Psoas muscle (tissue), 8 donors: ENCODE data around the gene RALBP1. TPM values are rescaled to one million over a fixed set of nuclear protein-coding genes. Genes with fewer than 3 reads are reported as not detected.

Experiments used
- ATAC-seq, 4 donors: fragments of 200-7000 bp; cut with Tn5 transposase; one replicate each; pipeline ENCODE4 v1.9.1; 2020; ENCODE audit warnings: moderate library complexity in 3 of 4, mild to moderate bottlenecking in 2 of 4
- DNase-seq, 2 donors: peaks; one replicate each; pipeline ENCODE4 v3.0.0-alpha.2; 2020
- H3K27ac ChIP-seq: fragments of 200-600 bp; one replicate; pipeline ENCODE4 v1.8.0; 2022
- H3K27me3 ChIP-seq, 3 donors: fragments of 200-600 bp in 1 of 3; one replicate each; pipeline versions ENCODE4 v1.6.1 to v1.8.0; 2013 to 2022; ENCODE audit warnings: low read length in 2 of 3, mild to moderate bottlenecking in 2 of 3, moderate library complexity in 1 of 3; ENCODE audit not compliant: insufficient read depth in 3 of 3
- H3K36me3 ChIP-seq, 2 donors: fragments of 200-600 bp in 1 of 2; one replicate each; pipeline versions ENCODE4 v1.6.1 to v1.8.0; 2013 to 2022; ENCODE audit warnings: low read depth in 1 of 2, mild to moderate bottlenecking in 1 of 2, moderate library complexity in 1 of 2; ENCODE audit not compliant: insufficient read depth in 1 of 2
- H3K4me1 ChIP-seq: fragments of 200-600 bp; one replicate; pipeline ENCODE4 v1.8.0; 2022
- H3K4me3 ChIP-seq: fragments of 200-600 bp; one replicate; pipeline ENCODE4 v1.8.0; 2022; ENCODE audit warnings: mild to moderate bottlenecking
- H3K9me3 ChIP-seq: fragments of 200-600 bp; one replicate; pipeline ENCODE4 v1.8.0; 2022
- CTCF ChIP-seq: fragments of 200-600 bp; IDR thresholded peaks from one replicate; pipeline ENCODE4 v1.8.0; 2022; ENCODE audit warnings: antibody characterized with exemption
- WGBS, 3 donors: extraction: QIAGEN DNeasy Blood & Tissue Kit; methylation state at CpG; one replicate each; pipeline versions ENCODE4 v1.1.6 to v1.1.7; 2013; 5-methylcytosine and 5-hydroxymethylcytosine counted together
- intact Hi-C, 2 donors: fragments of 100-400 bp; cut with DNase I; formaldehyde crosslinking; loops; one replicate each; pipeline versions ENCODE4 v1.11.0 to v1.14.2; 2022
- polyA plus RNA-seq, 3 donors: library from polyadenylated mRNA; stranded (reverse); fragments of 200-250 nt; gene quantifications; one replicate each; pipeline ENCODE4 v1.2.3, GENCODE V29; 2013
- total RNA-seq, 4 donors: library from RNA; stranded (reverse); fragmentation: NEBNext Ultra II Directional in 2 of 4; extraction: Animal tissue kit (Norgen Biotek cat#: 25700) in 2 of 4; gene quantifications; one replicate each; pipeline versions ENCODE4 v1.2.1 to v1.2.4, GENCODE V29; 2021 to 2023
- donor health status: healthy with polysubstance abuse.
- donor health status: DM: no; HTN: no; CAD: no; lungs with moderate emphysema.
- donor health status: Bipolar disorder and iron deficiency.
- donor health status: healthy.
- donor health status: DM: yes; HTN: yes; CAD: no.
- donor health status: DM: no; HTN: no; CAD: no.
- donor health status: DM: no; HTN: no; CAD: no.
- donor health status: DM: yes; HTN: yes; CAD: no.

RALBP1 gene
- total and polyA plus RNA-seq, 7 donors, result 28.7 to 85.0 (median 38.6) TPM

GRCh38 chr18:9437672-9438071 lies 37.6 kb upstream of the RALBP1 start:
- no peak overlapping the region for H3K27ac ChIP-seq
- no peak for TF ChIP-seq CTCF

GRCh38 chr18:9441061-9441460 lies 34.3 kb upstream of the RALBP1 start:
- no peaks in the 10 kb centered on the region for H3K9me3 ChIP-seq
- no peak overlapping the region for H3K4me3 ChIP-seq
- peaks cover 0 to 1% (median 0%) of the 10 kb centered on the region in 3 donors for H3K27me3 ChIP-seq
- intact Hi-C loops, result no loop called here
- no peak for DNase-seq
- no peak for TF ChIP-seq CTCF
- H3K4me1 ChIP-seq, result no peaks in the 10 kb centered on the region
- H3K36me3 ChIP-seq, result no peaks in the 10 kb centered on the region
- 92 to 93% (median 93%) methylated on average over 3 of the region's 3 CpGs for WGBS, 3 donors
- H3K27ac ChIP-seq, result no peak overlapping the region
- ATAC-seq, result no peak

More at GRCh38 chr18:9437672-9438071, 37.6 kb upstream of the RALBP1 start:
- H3K27me3 ChIP-seq, result peaks cover 0 to 1% (median 0%) of the 10 kb centered on the region in 3 donors
- H3K4me3 ChIP-seq, result no peak overlapping the region
- ATAC-seq, result no peak
- WGBS, 3 donors, result 88 to 90% (median 90%) methylated on average over 4 of the region's 4 CpGs
- H3K9me3 ChIP-seq, result no peaks in the 10 kb centered on the region
- no peaks in the 10 kb centered on the region for H3K4me1 ChIP-seq
- intact Hi-C loops, result no loop called here
- H3K36me3 ChIP-seq, result no peaks in the 10 kb centered on the region
- no peak for DNase-seq

- no peaks in the 10 kb centered on the region for H3K36me3 ChIP-seq
- H3K27me3 ChIP-seq, result peaks cover 0 to 3% (median 0%) of the 10 kb centered on the region in 3 donors
- no peaks in the 10 kb centered on the region for H3K4me1 ChIP-seq
- no peak overlapping the region for H3K4me3 ChIP-seq
- H3K27ac ChIP-seq, result no peak overlapping the region
- DNase-seq, result no peak
- no peak for ATAC-seq
- intact Hi-C loops, result no loop called here
- WGBS, 3 donors, result 95 to 97% (median 96%) methylated on average over 3 of the region's 3 CpGs
- no peak for TF ChIP-seq CTCF
- H3K9me3 ChIP-seq, result no peaks in the 10 kb centered on the region
Measured at GRCh38 chr18:9444549-9444948, 30.8 kb upstream of the RALBP1 start.

- DNase-seq (no peak), ATAC-seq (no peak)
- Histone ChIP-seq H3K4me1 (no peaks in the 10 kb centered on the region), H3K36me3 (no peaks in the 10 kb centered on the region), H3K4me3 (no peak overlapping the region), H3K27me3 (peaks cover 0 to 3% (median 0%) of the 10 kb centered on the region in 3 donors), H3K27ac (no peak overlapping the region), H3K9me3 (no peaks in the 10 kb centered on the region)
- intact Hi-C loops, result no loop called here
- 89 to 91% (median 89%) methylated on average over 5 of the region's 5 CpGs for WGBS, 3 donors
- no peak for TF ChIP-seq CTCF
Measured at GRCh38 chr18:9446839-9447238, 28.5 kb upstream of the RALBP1 start.

GRCh38 chr18:9447334-9447733 lies 28.0 kb upstream of the RALBP1 start:
- TF ChIP-seq CTCF, result no peak
- intact Hi-C loops, result no loop called here
- H3K27ac ChIP-seq, result no peak overlapping the region
- H3K4me3 ChIP-seq, result no peak overlapping the region
- DNase-seq, result no peak
- ATAC-seq, result no peak
- H3K4me1 ChIP-seq, result no peaks in the 10 kb centered on the region
- WGBS, 3 donors, result 96 to 99% (median 96%) methylated on average over 7 of the region's 7 CpGs
- no peaks in the 10 kb centered on the region for H3K9me3 ChIP-seq
- H3K27me3 ChIP-seq, result peaks cover 0 to 3% (median 0%) of the 10 kb centered on the region in 3 donors
- no peaks in the 10 kb centered on the region for H3K36me3 ChIP-seq
